Stimulated activated CD8-positive, alpha-beta memory T cell treated with anti-CD3 and anti-CD28 coated beads, Interleukin-7, amount 100 ng/mL, for 24 hours (primary cell): ENCODE results near the gene AK3.
"Not testable (repeated sequence)": the region's sequence is repeated elsewhere in the genome, so short reads cannot be mapped to it uniquely, and the experiment has no call there.

Experiments
- DNase-seq: peaks from one replicate; pipeline ENCODE4 v3.0.0-alpha.2; 2020; ENCODE audit warnings: low read depth

AK3 gene

GRCh38 chr9:4740638-4741364 is at the start of gene AK3:
AK3 (minus strand) TSS chr9:4741202; CDS start chr9:4741087, 115 bp downstream.
- DNase-seq: peak; percentile 68

- no peak for DNase-seq
These were observed 47.7 kb upstream of the AK3 start for GRCh38 chr9:4788703-4789102.

- DNase-seq: no peak
These were observed 46.9 kb upstream of the AK3 start for GRCh38 chr9:4787876-4788275.

- DNase-seq: no peak
These were observed 45.6 kb upstream of the AK3 start for GRCh38 chr9:4786599-4786998.

GRCh38 chr9:4784403-4784802 is 43.4 kb upstream of the AK3 start:
- no peak for DNase-seq

- not testable (repeated sequence) for DNase-seq
These were observed 42.2 kb upstream of the AK3 start for GRCh38 chr9:4783191-4783590.

- DNase-seq: no peak
These were observed 40.4 kb upstream of the AK3 start for GRCh38 chr9:4781408-4781807.

GRCh38 chr9:4780651-4781050 is 39.6 kb upstream of the AK3 start:
- no peak for DNase-seq

- not testable (repeated sequence) for DNase-seq
These were observed 34.0 kb upstream of the AK3 start for GRCh38 chr9:4774958-4775357.

- no peak for DNase-seq
These were observed 33.2 kb upstream of the AK3 start for GRCh38 chr9:4774209-4774608.

GRCh38 chr9:4771788-4772187 is 30.8 kb upstream of the AK3 start:
- no peak for DNase-seq

GRCh38 chr9:4769321-4770080 is 28.5 kb upstream of the AK3 start:
- no peak for DNase-seq

GRCh38 chr9:4768681-4769080 is 27.7 kb upstream of the AK3 start:
- DNase-seq: no peak

GRCh38 chr9:4764033-4764432 is 23.0 kb upstream of the AK3 start:
- DNase-seq: no peak

GRCh38 chr9:4762886-4763541 is 22.0 kb upstream of the AK3 start:
- DNase-seq: no peak

GRCh38 chr9:4762108-4762885 is 21.3 kb upstream of the AK3 start:
- DNase-seq: peak; percentile 68

- no peak for DNase-seq
These were observed 19.1 kb upstream of the AK3 start for GRCh38 chr9:4760122-4760521.

GRCh38 chr9:4756420-4756819 is 15.4 kb upstream of the AK3 start:
- DNase-seq: no peak

- no peak for DNase-seq
These were observed 14.1 kb upstream of the AK3 start for GRCh38 chr9:4755026-4755609.

GRCh38 chr9:4754530-4754929 is 13.5 kb upstream of the AK3 start:
- DNase-seq: not testable (repeated sequence)

- no peak for DNase-seq
These were observed 9.1 kb upstream of the AK3 start for GRCh38 chr9:4750023-4750673.
